Tibial nerve (tissue), 3 donors: ENCODE data around the gene FMNL2.

ENCODE experiments used
- CTCF ChIP-seq, 5 experiments: fragments of 200-600 bp in 3 of 5; fragments of 450-650 bp in 2 of 5; sonication (generic) in 3 of 5; IDR thresholded peaks; one replicate each; pipeline ENCODE4 v1.5.1; 2016 to 2019; ENCODE audit warnings: antibody characterized with exemption in 5 of 5, mild to moderate bottlenecking in 3 of 5, moderate library complexity in 2 of 5
- POLR2A ChIP-seq, 2 donors: fragments of 450-650 bp; IDR thresholded peaks; one replicate each; pipeline ENCODE4 v1.6.1; 2017; ENCODE audit warnings: antibody characterized with exemption in 2 of 2, mild to moderate bottlenecking in 2 of 2, moderate library complexity in 2 of 2

- TF ChIP-seq CTCF (IDR thresholded peaks at IDR 0.05): no peak
- no peak for TF ChIP-seq POLR2A (IDR thresholded peaks at IDR 0.05)
Observed at GRCh38 chr2:152466980-152467676, 132.2 kb downstream of the FMNL2 start.
